HepG2 (cell line): ENCODE results near the gene OAS2. TPM values are rescaled to one million over a fixed set of nuclear protein-coding genes. Genes with fewer than 3 reads are reported as not detected.
"Not testable (repeated sequence)": the region's sequence is repeated elsewhere in the genome, so short reads cannot be mapped to it uniquely, and the experiment has no call there.

Source experiments
- ATAC-seq: fragments of 200-7000 bp; cut with Tn5 transposase; 3 replicates; pipeline ENCODE4 v1.9.1; 2020; ENCODE audit warnings: mild to moderate bottlenecking, moderate library complexity
- BruUV-seq: library from RNA; stranded (reverse); fragments of 400-500 nt; replicated peaks from 2 replicates; lab custom pipeline; 2021; lab: Mats Ljungman, UMichigan
- CTCF ChIA-PET: fragments of 300-600 bp; formaldehyde crosslinking; extraction: SDS; loops from one replicate; lab custom pipeline; 2021; ENCODE audit warnings: low total read pairs, inconsistent platforms, low intra/inter-chr PET ratio; lab: Yijun Ruan, JAX
- POLR2A ChIA-PET: fragments of 350-600 bp; sonication (Branson Sonifier 250); formaldehyde crosslinking; loops from one replicate; lab custom pipeline; 2020; ENCODE audit warnings: antibody characterized with exemption, inconsistent platforms; lab: Yijun Ruan, JAX
- DNase-seq: peaks from one replicate; pipeline ENCODE4 v3.0.0-alpha.2; 2015; ENCODE audit warnings: low spot score
- FAIRE-seq: peaks from 3 replicates; lab custom pipeline; 2011; peaks lifted over from hg19 to GRCh38; lab: Jason Lieb, UNC
- H2AFZ ChIP-seq: one replicate; pipeline ENCODE4 v1.6.1; 2011; ENCODE audit warnings: low read length, inconsistent platforms
- H3K27ac ChIP-seq: fragments of 300-600 bp; 3 replicates; pipeline ENCODE4 v1.8.0; 2011; ENCODE audit warnings: mixed run types, mild to moderate bottlenecking, mixed read lengths, low read length, inconsistent platforms; ENCODE audit not compliant: insufficient read depth; ENCODE audit errors: extremely low read length
- H3K27me3 ChIP-seq, 2 experiments: fragments of 200-600 bp in 1 of 2; 2 replicates in 1 of 2; 3 replicates in 1 of 2; pipeline versions ENCODE4 v1.6.0 to v1.8.0; 2011; ENCODE audit warnings: low read length in 2 of 2, mild to moderate bottlenecking in 2 of 2, moderate library complexity in 2 of 2, inconsistent platforms in 1 of 2; ENCODE audit not compliant: insufficient read depth in 2 of 2, control insufficient read depth in 1 of 2
- H3K36me3 ChIP-seq, 2 experiments: fragments of 200-600 bp in 1 of 2; replicated peaks in 1 of 2; 2 replicates in 1 of 2; 3 replicates in 1 of 2; pipeline versions ENCODE4 v1.5.1 to v1.8.0; 2011; ENCODE audit warnings: low read length in 2 of 2, inconsistent platforms in 1 of 2; ENCODE audit not compliant: insufficient read depth in 2 of 2, control insufficient read depth in 1 of 2
- H3K4me1 ChIP-seq: 2 replicates; pipeline ENCODE4 v1.5.1; 2012; ENCODE audit warnings: low read length, inconsistent platforms; ENCODE audit not compliant: insufficient read depth
- H3K4me2 ChIP-seq: 2 replicates; pipeline ENCODE4 v1.6.0; 2011; ENCODE audit warnings: low read depth, low read length, inconsistent platforms
- H3K4me3 ChIP-seq, 3 experiments: fragments of 200-600 bp in 1 of 3; sonication (generic), shearing (Covaris generic) in 1 of 3; replicated peaks in 1 of 3; 2 replicates each; pipeline ENCODE4 v1.5.1; 2011 to 2016; ENCODE audit warnings: low read length in 3 of 3, inconsistent platforms in 2 of 3, low read depth in 2 of 3, mild to moderate bottlenecking in 2 of 3, control low read depth in 1 of 3, mixed read lengths in 1 of 3; ENCODE audit not compliant: insufficient read depth in 1 of 3
- H3K79me2 ChIP-seq: one replicate; pipeline ENCODE4 v1.6.1; 2011; ENCODE audit warnings: low read length, inconsistent platforms; ENCODE audit not compliant: insufficient read depth
- H3K9ac ChIP-seq: 2 replicates; pipeline ENCODE4 v1.6.0; 2011; ENCODE audit warnings: mild to moderate bottlenecking, low read depth, low read length, inconsistent platforms; ENCODE audit not compliant: insufficient read depth
- H3K9me3 ChIP-seq: 2 replicates; pipeline ENCODE4 v1.5.1; 2012; ENCODE audit warnings: mild to moderate bottlenecking, low read length
- H4K20me1 ChIP-seq: 2 replicates; pipeline ENCODE4 v1.6.0; 2011; ENCODE audit warnings: inconsistent platforms, mild to moderate bottlenecking, low read length, moderate library complexity; ENCODE audit not compliant: insufficient read depth
- FLYWCH1 ChIP-seq: sonication (generic); formaldehyde crosslinking; IDR thresholded peaks from 2 replicates; pipeline ENCODE4 v1.8.1; 2023; ENCODE audit warnings: mild to moderate bottlenecking, missing genetic modification reagents
- MBNL3 ChIP-seq: fragments of 250-450 bp; sonication (Bioruptor Pico); conservative IDR thresholded peaks from 2 replicates; pipeline ENCODE4 v1.8.0; 2022; ENCODE audit warnings: mild to moderate bottlenecking, inconsistent platforms
- ZMYM3 ChIP-seq: sonication (generic); formaldehyde crosslinking; IDR thresholded peaks from 2 replicates; pipeline ENCODE4 v1.5.1; 2020; ENCODE audit warnings: mild to moderate bottlenecking, missing genetic modification reagents
- WGBS: methylation state at CpG from one replicate; pipeline ENCODE4 v1.1.6; 2017; ENCODE audit warnings: low lambda C conversion rate; 5-methylcytosine and 5-hydroxymethylcytosine counted together
- in situ Hi-C: cut with HindIII; loops from 2 replicates; pipeline ENCODE4 v1.10.0; 2017; ENCODE audit warnings: low pct_unique_long_range_greater_than_20kb; ENCODE audit not compliant: extremely low pct_ligation_motif_present
- intact Hi-C: fragments of 100-400 bp; cut with micrococcal nuclease; formaldehyde crosslinking; loops from one replicate; pipeline ENCODE4 v1.10.0; 2022; ENCODE audit not compliant: unreplicated experiment
- polyA plus RNA-seq, 8 experiments: library from polyadenylated mRNA; depleted of rRNA in 3 of 8; stranded (reverse) in 7 of 8; unstranded in 1 of 8; fragments of >200 nt; fragmentation: Illumina TruSeq in 4 of 8; extraction: Trizol in 4 of 8; gene quantifications; 2 replicates each; pipeline versions ENCODE4 v1.2.1 to v1.2.3, GENCODE V29; 2011 to 2016; ENCODE audit warnings: low read depth in 4 of 8, missing spikeins in 1 of 8, mixed read lengths in 1 of 8; ENCODE audit not compliant: insufficient read depth in 1 of 8
- total RNA-seq, 5 experiments: library from RNA; depleted of rRNA; stranded (reverse); fragments of >200 nt; fragmentation: Illumina TruSeq; extraction: Trizol; gene quantifications; 2 replicates each; pipeline ENCODE4 v1.2.3, GENCODE V29; 2016; ENCODE audit warnings: low read depth in 1 of 5

OAS2 gene
- total and polyA plus RNA-seq, 2 of the 13 experiments (the other 11 are each of a cell fraction or from before 2014, with no cell fraction given), result 0.05 to 0.24 TPM

DNA sequence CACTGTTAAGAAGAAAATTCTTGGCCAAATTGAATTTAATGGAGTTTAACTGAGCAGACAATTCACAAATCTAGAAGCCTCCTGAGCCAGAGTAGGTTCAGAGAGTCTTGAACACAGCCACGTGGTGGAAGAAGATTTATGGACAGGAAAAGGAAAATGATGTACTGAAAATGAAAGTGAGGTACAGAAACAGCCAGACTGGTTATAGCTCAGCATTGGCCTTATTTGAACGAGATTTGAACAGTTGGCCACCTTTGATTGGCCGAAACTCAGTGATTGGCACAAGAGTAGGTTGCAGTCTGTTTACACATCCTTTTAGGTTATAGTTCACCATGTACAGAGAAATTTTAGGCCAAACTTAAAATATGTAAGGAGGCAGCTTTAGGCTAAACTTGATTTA lies 9.9 kb downstream of the OAS2 start:
- H3K27me3 ChIP-seq, result no peaks in the 10 kb centered on the region; a peak in 1 of 5 replicates
- no peaks in the 10 kb centered on the region for H3K4me1 ChIP-seq
- ATAC-seq (no peak), FAIRE-seq (no peak), DNase-seq (no peak)
- H2AFZ ChIP-seq, result no peak overlapping the region
- ChIA-PET CTCF (no interaction called here), POLR2A (interaction anchor here (0.5 kb wide), 1 partner anchor 235 kb away, joined by 3 read pairs; no protein-coding TSS in a partner anchor)
- H3K27ac ChIP-seq, result no peak overlapping the region
- no peaks in the 10 kb centered on the region for H3K79me2 ChIP-seq
- H3K4me2 ChIP-seq, result no peak overlapping the region
- H3K36me3 ChIP-seq, result no peaks in the 10 kb centered on the region
- in situ Hi-C loops (no loop called here), intact Hi-C loops (no loop called here)
- TF ChIP-seq ZMYM3 (CRISPR knock-in tag) (no peak), FLYWCH1 (CRISPR knock-in tag) (no peak), MBNL3 (CRISPR knock-in tag) (no peak)
- no TSS peak for BruUV-seq
- no peak overlapping the region for H3K4me3 ChIP-seq
- no peaks in the 10 kb centered on the region for H3K9me3 ChIP-seq
- no peaks in the 10 kb centered on the region for H4K20me1 ChIP-seq
- no peak overlapping the region for H3K9ac ChIP-seq
- 10% methylated on average over 3 of the region's 3 CpGs for WGBS

DNA sequence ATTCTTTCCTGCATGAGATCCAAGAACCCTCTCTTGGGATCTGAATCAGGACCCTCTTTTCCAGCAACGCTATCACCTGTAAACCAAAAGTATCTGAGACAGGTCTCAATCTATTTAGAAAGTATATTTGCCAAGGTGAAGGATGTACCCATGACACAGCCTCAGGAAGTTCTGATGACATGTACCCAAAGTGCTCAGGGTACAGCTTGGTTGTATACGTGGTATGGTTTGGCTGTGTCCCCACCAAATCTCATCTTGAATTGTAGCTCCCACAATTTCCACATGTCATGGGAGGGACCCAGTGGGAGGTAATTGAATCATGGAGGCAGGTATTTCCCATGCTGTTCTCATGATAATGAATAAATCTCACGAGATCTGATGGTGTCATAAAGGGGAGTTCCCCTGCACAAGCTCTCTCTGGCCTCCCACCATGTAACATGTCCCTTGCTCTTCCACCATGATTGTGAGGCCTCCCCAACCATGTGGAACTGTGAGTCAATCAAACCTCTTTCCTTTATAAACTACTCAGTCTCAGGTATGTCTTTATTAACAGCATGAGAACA lies 10.6 kb downstream of the OAS2 start:
- POLR2A ChIA-PET, result not testable (repeated sequence)

More for the DNA sequence above, 10.6 kb downstream of the OAS2 start:
- H3K36me3 ChIP-seq, H3K79me2 ChIP-seq, DNase-seq, H2AFZ ChIP-seq, H3K4me1 ChIP-seq, H3K27ac ChIP-seq, H4K20me1 ChIP-seq, CTCF ChIA-PET, FAIRE-seq, H3K27me3 ChIP-seq, BruUV-seq, H3K4me2 ChIP-seq, intact Hi-C loops, ATAC-seq, H3K9me3 ChIP-seq, in situ Hi-C loops, H3K4me3 ChIP-seq, H3K9ac ChIP-seq: not testable (repeated sequence)
- WGBS, result 13% methylated on average over 3 of the region's 3 CpGs
